Esophagus squamous epithelium (tissue), 4 donors: ENCODE results near the gene NAA25.

Experiments
- CTCF ChIP-seq, 6 experiments: fragments of 450-650 bp in 4 of 6; fragments of 200-600 bp in 2 of 6; sonication (generic) in 2 of 6; IDR thresholded peaks; one replicate each; pipeline ENCODE4 v1.5.1; 2016 to 2019; ENCODE audit warnings: antibody characterized with exemption in 6 of 6, mild to moderate bottlenecking in 4 of 6, moderate library complexity in 4 of 6
- POLR2A ChIP-seq, 4 donors: fragments of 450-650 bp; IDR thresholded peaks; one replicate each; pipeline ENCODE4 v1.6.1; 2017; ENCODE audit warnings: antibody characterized with exemption in 4 of 4, mild to moderate bottlenecking in 4 of 4, moderate library complexity in 3 of 4

GRCh38 chr12:112126000-112126438 lies 17.4 kb upstream of the NAA25 start:
- TF ChIP-seq CTCF (IDR thresholded peaks at IDR 0.05) (no peak), POLR2A (IDR thresholded peaks at IDR 0.05) (no peak)
